G401 (cell line): ENCODE results near the gene ERVW-1. TPM values are rescaled to one million over a fixed set of nuclear protein-coding genes. Genes with fewer than 3 reads are reported as not detected.
"Not testable (repeated sequence)": the region's sequence is repeated elsewhere in the genome, so short reads cannot be mapped to it uniquely, and the experiment has no call there.

Source experiments
- DNase-seq: peaks from one replicate; pipeline ENCODE4 v3.0.0-alpha.2; 2015; ENCODE audit warnings: low spot score
- in situ Hi-C: cut with HindIII; loops from 2 replicates; pipeline ENCODE4 v1.10.0; 2016; ENCODE audit warnings: low sequenced_read_pairs, mixed read lengths
- total RNA-seq: library from RNA; depleted of rRNA; stranded (reverse); fragments of >200 nt; shearing (Covaris generic); gene quantifications from 2 replicates; pipeline ENCODE4 v1.2.3, GENCODE V29; 2014; rRNA removed

ERVW-1 gene
- not detected in 2 replicates for total RNA-seq

GRCh38 chr7:92477681-92478080, at the start of gene ERVW-1:
Gene ERVW-1, minus strand, starts transcription at chr7:92477946. Its CDS starts 7,565 bp downstream, at chr7:92470381.
- in situ Hi-C loops, DNase-seq: not testable (repeated sequence)

DNA sequence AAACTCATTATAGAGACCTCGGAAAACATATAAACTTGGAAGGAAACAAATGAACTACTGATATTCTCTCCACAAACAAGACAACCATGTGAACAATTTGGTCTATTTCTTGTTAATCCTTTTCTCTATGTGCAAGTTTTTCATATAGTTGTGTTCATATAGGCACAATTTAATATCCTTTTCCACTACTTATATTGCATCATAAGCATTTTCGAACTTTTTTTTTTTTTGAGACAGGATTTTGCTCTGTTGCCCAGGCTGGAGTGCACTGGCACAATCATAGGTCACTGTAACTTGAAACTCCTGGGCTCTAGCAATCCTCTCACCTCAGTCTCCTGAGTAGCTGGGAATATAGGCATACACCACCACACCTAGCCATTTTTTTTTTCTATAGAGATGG, 45.4 kb upstream of the ERVW-1 start:
- in situ Hi-C loops: no loop called here
- no peak for DNase-seq

DNA sequence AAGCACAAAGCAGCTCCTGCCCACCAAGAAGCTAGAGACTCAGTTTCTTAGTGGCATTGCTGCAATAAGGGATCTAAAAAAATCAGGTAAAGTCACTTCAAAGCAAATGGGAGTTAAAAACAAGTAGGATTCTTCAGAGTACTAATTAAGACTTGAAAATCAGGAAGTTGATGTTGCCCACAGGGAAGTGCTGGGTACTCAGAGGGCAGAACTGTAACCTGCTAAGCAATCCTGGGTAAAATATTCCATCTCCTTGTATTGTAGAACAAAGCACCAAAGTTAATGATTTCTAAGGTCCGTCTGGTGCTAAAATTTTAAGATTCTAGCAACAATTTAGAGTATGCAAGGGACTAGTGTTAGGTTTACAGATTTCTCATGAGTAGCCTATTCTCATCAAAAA, 42.3 kb upstream of the ERVW-1 start:
- in situ Hi-C loops: no loop called here
- DNase-seq: no peak

GRCh38 chr7:92517631-92518030, 39.9 kb upstream of the ERVW-1 start:
- DNase-seq: no peak
- in situ Hi-C loops: no loop called here

GRCh38 chr7:92513167-92513902, 35.6 kb upstream of the ERVW-1 start:
- in situ Hi-C loops: no loop called here
- no peak for DNase-seq

DNA sequence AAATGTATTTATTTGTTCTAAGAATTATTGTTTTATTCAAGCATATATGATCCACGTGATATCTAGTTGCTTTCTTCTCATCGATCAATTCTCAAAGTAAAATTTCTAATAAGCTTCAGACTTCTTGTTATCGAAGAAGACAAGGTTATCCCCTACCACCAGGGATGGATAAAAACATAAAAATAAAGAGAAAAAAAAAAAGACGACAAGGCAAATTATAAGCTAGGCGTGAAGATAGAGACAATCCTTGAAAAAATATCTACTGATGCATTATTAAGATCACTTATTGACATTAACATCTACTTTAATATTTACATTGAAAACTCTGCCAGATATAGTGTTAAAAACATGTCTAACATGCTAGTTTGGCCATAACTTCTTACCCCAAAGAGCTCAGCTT, 31.2 kb upstream of the ERVW-1 start:
- no peak for DNase-seq
- in situ Hi-C loops: no loop called here

DNA sequence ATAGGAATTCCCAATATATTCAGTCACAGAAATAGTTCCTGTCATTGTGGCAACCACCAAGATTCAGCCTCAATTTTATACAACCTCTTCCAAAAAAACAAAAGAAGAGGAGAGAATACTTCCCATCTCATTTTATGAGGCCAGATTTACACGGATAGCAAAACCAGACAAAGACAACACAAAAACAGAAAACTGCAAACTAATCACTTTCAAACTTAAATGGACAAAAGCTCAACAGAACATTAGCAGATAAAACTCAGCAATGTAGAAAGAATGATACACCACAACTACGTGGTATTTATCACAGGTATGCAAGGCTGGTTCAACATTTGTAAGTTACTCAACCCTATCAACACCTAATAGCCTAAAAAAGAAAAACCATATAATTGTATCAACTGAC, 28.6 kb upstream of the ERVW-1 start:
- DNase-seq: no peak
- in situ Hi-C loops: no loop called here

GRCh38 chr7:92504563-92504962, 26.8 kb upstream of the ERVW-1 start:
- DNase-seq: no peak
- in situ Hi-C loops: no loop called here

- in situ Hi-C loops: no loop called here
- no peak for DNase-seq
Observed at GRCh38 chr7:92503767-92504166, 26.0 kb upstream of the ERVW-1 start.

GRCh38 chr7:92498557-92498956, 20.8 kb upstream of the ERVW-1 start:
- in situ Hi-C loops: no loop called here
- DNase-seq: no peak

DNA sequence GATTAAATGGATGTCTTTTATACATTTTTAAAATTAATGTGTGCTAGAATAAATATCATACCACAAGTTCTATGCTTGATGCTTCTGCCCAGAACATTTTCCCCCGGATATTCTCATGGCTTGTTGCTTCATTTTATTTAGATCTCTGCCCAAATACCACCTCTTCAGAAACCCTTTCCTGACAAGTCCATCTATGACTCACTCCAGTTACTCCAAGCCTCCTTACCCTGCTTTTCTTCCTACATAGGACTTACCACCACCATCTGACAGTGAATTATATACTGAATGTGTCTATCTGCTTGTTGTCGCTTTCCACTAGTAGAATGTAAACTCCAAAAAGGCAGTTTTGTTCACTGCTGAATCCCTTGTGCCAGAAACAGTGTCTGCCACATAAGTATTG, 19.1 kb upstream of the ERVW-1 start:
- in situ Hi-C loops: no loop called here
- no peak for DNase-seq

DNA sequence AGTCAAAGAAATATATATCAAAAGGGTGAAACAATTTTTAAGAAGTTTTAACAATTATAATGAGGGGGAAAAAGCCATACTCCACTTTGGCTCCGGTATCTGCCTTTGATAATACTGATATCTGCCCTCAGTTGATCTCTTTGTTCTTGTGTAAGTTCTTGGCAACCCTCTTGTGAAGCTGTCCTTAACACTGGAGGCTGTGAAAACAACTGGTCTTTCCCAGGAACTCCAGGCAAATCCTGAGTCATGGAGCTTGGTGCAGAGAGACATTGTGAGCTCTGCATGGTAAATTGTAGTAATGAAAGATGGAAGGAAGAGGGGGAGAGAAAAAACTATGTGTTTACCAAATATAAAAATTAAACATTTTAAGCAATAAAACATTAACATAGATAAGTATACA, 11.9 kb upstream of the ERVW-1 start:
- in situ Hi-C loops: no loop called here
- no peak for DNase-seq

DNA sequence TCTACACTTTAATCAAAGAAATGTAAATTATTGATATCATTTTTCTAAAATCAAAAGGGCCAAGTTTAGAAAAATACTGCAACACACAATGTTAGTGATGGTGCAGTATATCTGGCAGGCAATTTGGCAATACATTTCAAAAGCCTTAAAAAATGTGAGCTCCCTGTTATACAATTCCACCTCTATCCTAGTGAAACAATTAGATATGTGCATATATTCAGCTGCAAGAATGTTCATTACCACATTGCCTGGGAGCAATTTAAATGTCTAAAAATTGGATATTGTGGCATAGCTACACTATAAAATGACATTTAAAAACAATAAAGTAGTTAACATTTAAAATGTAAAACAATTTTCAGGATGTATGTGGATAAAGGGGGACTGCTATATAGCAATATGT, 10.1 kb upstream of the ERVW-1 start:
- in situ Hi-C loops: no loop called here
- DNase-seq: no peak

DNA sequence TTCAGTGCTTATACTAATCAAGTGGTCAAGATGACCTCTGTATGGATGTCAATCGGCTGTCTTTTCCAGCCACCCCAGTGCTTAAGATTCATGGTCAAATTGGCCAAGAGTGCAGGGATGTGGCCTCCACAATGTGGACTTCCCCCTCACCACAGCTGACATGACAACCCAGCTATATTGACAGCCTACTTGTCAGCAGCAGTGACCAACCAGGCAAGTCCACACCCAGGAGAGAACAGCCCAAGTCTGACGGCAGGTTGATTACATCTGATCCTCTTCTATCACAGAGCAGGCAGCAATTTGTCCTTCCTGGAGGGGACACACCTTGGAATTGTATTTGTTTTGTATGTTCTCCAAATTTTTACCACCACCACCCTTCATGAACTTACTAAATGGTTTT, 8.2 kb upstream of the ERVW-1 start:
- in situ Hi-C loops: no loop called here
- no peak for DNase-seq

- in situ Hi-C loops: no loop called here
- no peak for DNase-seq
Observed at GRCh38 chr7:92485267-92485892, 7.6 kb upstream of the ERVW-1 start.

- DNase-seq, in situ Hi-C loops: not testable (repeated sequence)
Observed at GRCh38 chr7:92484226-92484625, 6.5 kb upstream of the ERVW-1 start.

DNA sequence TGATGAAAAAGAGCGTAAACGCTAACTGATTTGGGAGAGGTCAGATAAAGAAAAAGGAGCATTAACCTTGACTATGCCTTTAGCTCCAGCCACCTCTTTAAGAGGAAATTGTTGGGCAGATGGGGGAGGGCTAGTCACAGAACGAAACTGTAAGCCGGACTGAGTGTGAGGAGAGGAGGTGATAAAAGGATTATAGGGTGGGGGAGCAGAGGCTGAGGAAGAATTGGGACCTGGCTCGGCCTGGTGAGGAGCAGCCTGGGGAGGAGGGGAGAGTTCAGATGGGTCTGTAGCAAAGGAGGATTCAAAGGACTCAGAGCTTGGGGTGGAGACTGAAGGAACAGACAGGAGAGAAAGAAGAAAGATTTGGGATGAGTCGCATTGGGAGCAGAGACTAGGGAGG, 5.9 kb upstream of the ERVW-1 start:
- DNase-seq, in situ Hi-C loops: not testable (repeated sequence)

DNA sequence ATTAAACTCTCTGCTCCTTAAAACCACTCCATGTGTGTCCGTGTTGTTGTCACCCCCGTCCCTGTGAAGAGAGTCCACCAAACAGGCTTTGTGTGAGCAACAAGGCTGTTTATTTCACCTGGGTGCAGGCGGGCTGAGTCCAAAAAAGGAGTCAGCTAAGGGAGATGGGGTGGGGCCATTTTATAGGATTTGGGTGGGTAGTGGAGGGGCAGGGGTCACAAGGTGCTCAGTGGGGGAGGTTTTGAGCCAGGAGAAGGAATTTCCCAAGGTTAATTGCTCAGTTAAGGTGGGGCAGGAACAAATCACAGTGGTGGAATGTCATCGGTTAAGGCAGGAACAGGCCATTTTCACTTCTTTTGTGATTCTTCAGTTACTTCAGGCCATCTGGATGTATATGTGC, 1.4 kb upstream of the ERVW-1 start:
- DNase-seq, in situ Hi-C loops: not testable (repeated sequence)

- in situ Hi-C loops: no loop called here
- no peak for DNase-seq
Observed at GRCh38 chr7:92478711-92479110, 965 bp upstream of the ERVW-1 start.

DNA sequence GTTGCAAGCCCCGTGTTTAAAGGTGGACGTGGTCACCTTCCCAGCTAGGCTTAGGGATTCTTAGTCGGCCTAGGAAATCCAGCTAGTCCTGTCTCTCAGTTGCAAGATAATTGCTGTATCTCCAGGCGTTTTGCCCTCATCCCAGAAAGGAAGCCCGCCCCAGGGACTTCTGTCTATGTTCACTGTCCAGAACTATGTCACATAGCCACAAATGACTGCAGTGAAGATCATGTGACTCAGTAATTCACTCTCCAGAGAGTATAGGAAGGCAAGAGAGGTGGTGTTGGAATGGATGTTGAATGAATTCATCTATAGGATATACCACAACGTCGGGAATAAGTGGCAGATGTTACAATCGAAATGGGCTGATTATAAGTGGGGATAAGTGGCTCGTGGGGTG, 349 bp upstream of the ERVW-1 start:
- in situ Hi-C loops: no loop called here
- no peak for DNase-seq
